GM12873 (cell line): ENCODE results near the gene DCK.

Source experiments
- CTCF ChIP-seq: IDR thresholded peaks from 2 replicates; pipeline ENCODE4 v1.5.1; 2012; ENCODE audit warnings: low read depth, mild to moderate bottlenecking, moderate library complexity, low read length, control low read depth; ENCODE audit not compliant: insufficient read depth; ENCODE audit errors: missing control alignments

The DCK gene

GRCh38 chr4:70956549-70957210 lies 36.8 kb upstream of the DCK start:
- TF ChIP-seq CTCF = no peak

GRCh38 chr4:70958681-70959080 lies 34.8 kb upstream of the DCK start:
- no peak for TF ChIP-seq CTCF

- TF ChIP-seq CTCF = no peak
Observed at GRCh38 chr4:70969076-70969475, 24.4 kb upstream of the DCK start.

- no peak for TF ChIP-seq CTCF
Observed at GRCh38 chr4:70976252-70976651, 17.2 kb upstream of the DCK start.

- TF ChIP-seq CTCF = no peak
Observed at GRCh38 chr4:70979445-70980008, 13.9 kb upstream of the DCK start.

GRCh38 chr4:70980196-70980595 lies 13.3 kb upstream of the DCK start:
- TF ChIP-seq CTCF = no peak

- TF ChIP-seq CTCF = no peak
Observed at GRCh38 chr4:70984106-70984505, 9.3 kb upstream of the DCK start.

GRCh38 chr4:70984589-70984988 lies 8.9 kb upstream of the DCK start:
- TF ChIP-seq CTCF = no peak
